ENCODE results near the gene KLHL8.

DNA sequence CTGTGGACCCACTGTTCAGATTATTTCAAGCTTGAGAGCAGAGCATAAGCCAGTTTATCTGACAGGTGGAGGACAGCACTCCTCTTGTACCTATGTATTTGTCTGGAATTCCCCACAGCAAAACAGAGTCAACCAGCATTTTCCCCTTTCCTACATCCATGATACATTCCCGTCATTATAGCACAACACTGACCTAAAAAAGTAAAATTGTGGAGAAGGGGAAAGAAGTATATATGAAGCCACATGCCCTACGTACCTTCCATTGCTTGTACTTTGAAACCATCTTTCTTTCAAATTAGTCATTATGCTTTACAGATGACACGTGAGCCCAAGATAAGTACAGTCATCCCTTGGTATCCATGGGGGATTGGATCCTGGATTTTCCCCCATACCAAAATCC is 73.3 kb downstream of the KLHL8 start:
- no peak for TF ChIP-seq CTCF (IDR thresholded peaks at IDR 0.05)
- no peak for TF ChIP-seq POLR2A (IDR thresholded peaks at IDR 0.05)

Data from adrenal gland (tissue), 5 donors.